Upper lobe of left lung (tissue), 6 donors: Measurements from ENCODE around the gene SIL1. TPM values are rescaled to one million over a fixed set of nuclear protein-coding genes. Genes with fewer than 3 reads are reported as not detected.

ENCODE experiments used
- ATAC-seq, 2 donors: fragments of 200-7000 bp; cut with Tn5 transposase; one replicate each; pipeline ENCODE4 v1.9.1; 2022; ENCODE audit warnings: mild to moderate bottlenecking in 2 of 2, moderate library complexity in 2 of 2; ENCODE audit not compliant: low FRiP score in 2 of 2
- DNase-seq, 2 donors: peaks; one replicate each; pipeline ENCODE4 v3.0.0-alpha.2; 2019 to 2020
- H3K27ac ChIP-seq, 4 donors: fragments of 200-600 bp; sonication (generic); one replicate each; pipeline ENCODE4 v1.5.1; 2016 to 2019
- H3K27me3 ChIP-seq, 4 donors: fragments of 200-600 bp; sonication (generic); one replicate each; pipeline ENCODE4 v1.5.1; 2017 to 2019
- H3K36me3 ChIP-seq, 4 donors: fragments of 200-600 bp; sonication (generic); one replicate each; pipeline ENCODE4 v1.5.1; 2016 to 2019
- H3K4me1 ChIP-seq, 4 donors: fragments of 200-600 bp; sonication (generic); one replicate each; pipeline ENCODE4 v1.5.1; 2018 to 2019
- H3K4me3 ChIP-seq, 4 donors: fragments of 200-600 bp; sonication (generic); one replicate each; pipeline ENCODE4 v1.5.1; 2017 to 2019; ENCODE audit warnings: mild to moderate bottlenecking in 2 of 4, moderate library complexity in 1 of 4
- H3K9me3 ChIP-seq, 4 donors: fragments of 200-600 bp; sonication (generic); one replicate each; pipeline ENCODE4 v1.5.1; 2018 to 2019
- EP300 ChIP-seq, 4 donors: sonication (generic); formaldehyde crosslinking; IDR thresholded peaks; one replicate each; pipeline ENCODE4 v1.5.1; 2017; ENCODE audit warnings: antibody characterized with exemption in 4 of 4, control low read depth in 2 of 4
- POLR2A ChIP-seq, 4 donors: fragments of 450-650 bp; IDR thresholded peaks; one replicate each; pipeline ENCODE4 v1.5.1; 2016 to 2017; ENCODE audit warnings: antibody characterized with exemption in 4 of 4, mild to moderate bottlenecking in 2 of 4
- POLR2AphosphoS5 ChIP-seq, 2 donors: sonication (generic); formaldehyde crosslinking; IDR thresholded peaks; one replicate each; pipeline ENCODE4 v1.5.1; 2017; ENCODE audit warnings: antibody characterized with exemption in 2 of 2
- WGBS, 2 donors: methylation state at CpG; one replicate each; pipeline ENCODE4 v1.1.5; 2017 to 2018; 5-methylcytosine and 5-hydroxymethylcytosine counted together
- total RNA-seq, 6 donors: library from RNA; depleted of rRNA in 4 of 6; stranded (reverse); fragments of >200 nt in 4 of 6; gene quantifications; one replicate each; pipeline versions ENCODE4 v1.1.0 to v1.2.1, GENCODE V29; 2016 to 2021
- TF ChIP-seq, protein P1 (sequence below), 6 experiments: fragments of 450-650 bp in 4 of 6; fragments of 200-600 bp in 2 of 6; sonication (generic) in 2 of 6; IDR thresholded peaks; one replicate each; pipeline ENCODE4 v1.5.1; 2016 to 2019; ENCODE audit warnings: antibody characterized with exemption in 6 of 6
- donor health status: DM: no; HTN: no; CAD: no; lungs with moderate emphysema.
- donor health status: DM: no; HTN: yes; CAD: no; lungs with severe emphysema.

The SIL1 gene
- total RNA-seq, 6 donors from 2014 or later: 30.2 to 83.8 (median 51.2) TPM

DNA sequence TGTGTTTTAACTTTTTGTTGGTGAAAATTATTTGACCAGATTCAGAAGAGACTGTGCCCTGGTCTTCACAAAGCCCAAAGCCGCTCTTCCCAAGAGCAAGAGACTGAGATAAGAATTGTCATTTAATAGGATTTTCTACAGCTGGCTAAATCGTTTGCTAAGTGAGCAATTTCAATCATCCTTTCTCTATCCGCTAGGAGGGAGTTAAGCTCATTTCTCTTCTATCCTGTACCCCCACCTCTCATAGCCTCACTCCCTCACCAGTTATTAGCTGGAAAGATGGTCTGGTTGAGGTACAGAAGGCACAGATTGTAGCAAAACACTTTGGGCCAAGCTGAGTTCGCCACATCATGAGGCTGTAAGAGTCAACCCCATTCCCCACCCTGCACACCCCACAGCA is 43.0 kb upstream of the SIL1 start:
- DNase-seq: no peak

DNA sequence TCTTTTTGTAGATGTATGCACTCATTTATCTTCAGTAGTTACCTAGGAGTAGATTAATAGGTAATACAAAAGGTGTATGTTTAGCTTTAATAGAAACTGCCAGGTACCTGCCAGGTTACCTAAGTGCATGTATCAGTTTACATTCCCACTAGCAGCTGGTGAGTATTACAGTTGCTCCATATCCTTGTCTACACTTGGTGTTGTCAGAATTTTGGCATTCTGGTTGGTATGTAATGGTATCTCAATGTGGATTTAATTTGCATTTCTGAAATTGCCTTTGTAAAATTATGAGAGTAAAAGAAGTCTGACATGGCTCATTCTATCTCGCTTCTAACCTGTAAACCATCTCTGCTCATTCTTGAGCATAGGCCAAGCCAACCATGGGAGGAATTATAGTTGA is 38.3 kb upstream of the SIL1 start:
- Histone ChIP-seq H3K4me3 (no peak overlapping the region), H3K27ac (no peak overlapping the region), H3K9me3 (no peaks in the 10 kb centered on the region), H3K27me3 (no peaks in the 10 kb centered on the region), H3K4me1 (no peaks in the 10 kb centered on the region), H3K36me3 (no peaks in the 10 kb centered on the region)
- DNase-seq: no peak
- WGBS, 2 donors: 93 to 100% methylated on average over 1 of the region's 1 CpG
- ATAC-seq: no peak
- TF ChIP-seq POLR2A (IDR thresholded peaks at IDR 0.05) (no peak), POLR2AphosphoS5 (IDR thresholded peaks at IDR 0.05) (no peak), EP300 (IDR thresholded peaks at IDR 0.05) (no peak)
- TF ChIP-seq, protein P1, sequence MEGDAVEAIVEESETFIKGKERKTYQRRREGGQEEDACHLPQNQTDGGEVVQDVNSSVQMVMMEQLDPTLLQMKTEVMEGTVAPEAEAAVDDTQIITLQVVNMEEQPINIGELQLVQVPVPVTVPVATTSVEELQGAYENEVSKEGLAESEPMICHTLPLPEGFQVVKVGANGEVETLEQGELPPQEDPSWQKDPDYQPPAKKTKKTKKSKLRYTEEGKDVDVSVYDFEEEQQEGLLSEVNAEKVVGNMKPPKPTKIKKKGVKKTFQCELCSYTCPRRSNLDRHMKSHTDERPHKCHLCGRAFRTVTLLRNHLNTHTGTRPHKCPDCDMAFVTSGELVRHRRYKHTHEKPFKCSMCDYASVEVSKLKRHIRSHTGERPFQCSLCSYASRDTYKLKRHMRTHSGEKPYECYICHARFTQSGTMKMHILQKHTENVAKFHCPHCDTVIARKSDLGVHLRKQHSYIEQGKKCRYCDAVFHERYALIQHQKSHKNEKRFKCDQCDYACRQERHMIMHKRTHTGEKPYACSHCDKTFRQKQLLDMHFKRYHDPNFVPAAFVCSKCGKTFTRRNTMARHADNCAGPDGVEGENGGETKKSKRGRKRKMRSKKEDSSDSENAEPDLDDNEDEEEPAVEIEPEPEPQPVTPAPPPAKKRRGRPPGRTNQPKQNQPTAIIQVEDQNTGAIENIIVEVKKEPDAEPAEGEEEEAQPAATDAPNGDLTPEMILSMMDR (IDR thresholded peaks at IDR 0.05): no peak

More for the DNA sequence above, 43.0 kb upstream of the SIL1 start:
- WGBS, 2 donors: 87 to 89% methylated on average over 4 of the region's 4 CpGs
- Histone ChIP-seq H3K27ac (no peak overlapping the region), H3K9me3 (no peaks in the 10 kb centered on the region), H3K36me3 (no peaks in the 10 kb centered on the region), H3K4me1 (peaks cover 0 to 4% (median 0%) of the 10 kb centered on the region in 4 donors), H3K27me3 (no peaks in the 10 kb centered on the region), H3K4me3 (no peak overlapping the region)
- TF ChIP-seq, protein P1 (IDR thresholded peaks at IDR 0.05): no peak
- no peak for TF ChIP-seq POLR2A (IDR thresholded peaks at IDR 0.05)
- no peak for TF ChIP-seq POLR2AphosphoS5 (IDR thresholded peaks at IDR 0.05)
- ATAC-seq: no peak

DNA sequence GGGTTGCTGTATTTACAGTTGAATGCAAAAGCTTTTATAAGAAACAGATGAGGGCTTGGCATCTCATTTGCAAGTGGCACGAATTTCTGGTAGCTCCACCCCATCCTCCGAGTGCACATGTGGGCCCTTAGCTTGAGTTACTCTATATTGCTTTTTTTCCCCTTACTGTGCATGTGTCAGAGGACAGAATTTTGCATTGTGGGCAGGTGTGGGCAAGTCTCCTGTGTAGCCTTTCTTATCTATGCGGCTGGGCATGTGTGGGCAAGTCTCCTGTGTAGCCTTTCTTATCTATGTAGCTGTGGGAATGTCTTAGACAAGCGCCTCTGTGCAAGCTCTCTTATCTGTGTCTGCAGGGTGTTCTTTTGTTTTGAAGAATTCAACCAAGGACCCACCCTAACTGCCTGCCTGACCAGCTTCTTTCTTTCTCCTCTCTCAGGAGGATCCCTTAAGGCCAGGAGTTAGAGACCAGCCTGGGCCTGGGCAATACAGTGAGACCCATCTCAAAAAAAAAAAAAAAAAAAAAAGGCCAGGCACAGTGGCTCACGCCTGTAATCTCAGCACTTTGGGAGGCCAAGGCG is 34.1 kb upstream of the SIL1 start:
- DNase-seq: no peak

DNA sequence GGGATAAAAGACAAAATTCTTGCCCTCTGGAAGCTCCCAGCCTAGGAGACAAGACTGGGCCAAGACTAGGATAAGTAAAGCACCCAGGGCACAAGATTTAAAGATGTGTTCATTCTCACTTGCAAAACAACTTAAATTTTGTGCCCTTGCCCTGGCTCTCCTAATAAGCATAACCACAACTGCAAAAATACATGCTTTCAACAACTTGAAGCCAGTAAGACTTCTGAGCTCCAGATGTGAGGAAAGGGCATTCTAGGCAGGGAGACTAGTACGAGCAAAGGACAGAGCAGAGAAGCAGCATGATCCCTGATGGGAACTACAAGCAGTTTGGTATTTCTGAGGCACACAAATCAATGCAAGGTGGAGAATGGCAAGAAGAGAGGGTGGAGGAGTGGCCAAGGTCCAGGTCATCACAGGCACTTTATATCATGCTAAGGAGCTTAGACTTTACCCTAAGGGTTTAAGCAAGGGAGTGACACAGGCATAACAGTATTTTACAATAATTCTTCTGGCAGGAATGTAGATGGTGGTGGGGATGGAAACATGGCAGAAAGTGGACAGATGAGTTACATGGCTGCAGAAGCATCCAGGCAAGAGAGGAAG is 30.1 kb upstream of the SIL1 start:
- Histone ChIP-seq H3K4me1 (no peaks in the 10 kb centered on the region), H3K9me3 (no peaks in the 10 kb centered on the region), H3K4me3 (no peak overlapping the region), H3K27ac (no peak overlapping the region), H3K36me3 (no peaks in the 10 kb centered on the region), H3K27me3 (no peaks in the 10 kb centered on the region)
- 91% methylated on average over 1 of the region's 1 CpG for WGBS, 2 donors
- TF ChIP-seq POLR2A (IDR thresholded peaks at IDR 0.05) (no peak), POLR2AphosphoS5 (IDR thresholded peaks at IDR 0.05) (no peak), EP300 (IDR thresholded peaks at IDR 0.05) (no peak)
- TF ChIP-seq, protein P1 (IDR thresholded peaks at IDR 0.05): no peak
- ATAC-seq (no peak), DNase-seq (no peak)

More for the DNA sequence above, 34.1 kb upstream of the SIL1 start:
- Histone ChIP-seq H3K27me3 (no peaks in the 10 kb centered on the region), H3K4me1 (no peaks in the 10 kb centered on the region), H3K27ac (no peak overlapping the region), H3K9me3 (no peaks in the 10 kb centered on the region), H3K36me3 (no peaks in the 10 kb centered on the region), H3K4me3 (no peak overlapping the region)
- no peak for ATAC-seq
- TF ChIP-seq EP300 (IDR thresholded peaks at IDR 0.05) (no peak), POLR2A (IDR thresholded peaks at IDR 0.05) (no peak), POLR2AphosphoS5 (IDR thresholded peaks at IDR 0.05) (no peak)
- TF ChIP-seq, protein P1 (IDR thresholded peaks at IDR 0.05): no peak
- WGBS, 2 donors: 75 to 86% methylated on average over 6 of the region's 6 CpGs

DNA sequence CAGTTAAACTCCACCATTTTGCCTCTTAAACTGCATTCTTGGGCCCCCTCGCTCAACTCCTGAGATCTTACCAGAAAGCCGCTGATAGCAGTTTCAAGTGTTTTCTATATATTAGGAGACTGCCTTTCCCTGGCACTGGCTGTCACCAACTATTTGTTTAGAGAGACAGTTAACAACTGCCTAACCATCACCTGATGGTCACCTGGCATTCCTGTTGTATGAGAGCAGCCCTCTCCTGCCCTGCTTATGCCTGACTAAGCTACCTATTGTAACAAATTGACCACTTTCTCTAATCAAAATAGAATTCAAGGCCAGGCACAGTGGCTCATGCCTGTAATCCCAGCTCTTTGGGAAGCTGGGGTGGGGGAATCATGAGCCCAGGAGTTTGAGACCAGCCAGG is 28.0 kb upstream of the SIL1 start:
- no peak overlapping the region for H3K27ac ChIP-seq

More for the DNA sequence above, 28.0 kb upstream of the SIL1 start:
- Histone ChIP-seq H3K27me3 (no peaks in the 10 kb centered on the region), H3K4me1 (no peaks in the 10 kb centered on the region), H3K36me3 (no peaks in the 10 kb centered on the region), H3K4me3 (no peak overlapping the region), H3K9me3 (no peaks in the 10 kb centered on the region)
- DNase-seq (no peak), ATAC-seq (no peak)
- WGBS, 2 donors: 82 to 98% methylated on average over 2 of the region's 2 CpGs
- no peak for TF ChIP-seq POLR2A (IDR thresholded peaks at IDR 0.05)
- TF ChIP-seq EP300 (IDR thresholded peaks at IDR 0.05): no peak
- TF ChIP-seq, protein P1 (IDR thresholded peaks at IDR 0.05): no peak
- TF ChIP-seq POLR2AphosphoS5 (IDR thresholded peaks at IDR 0.05): no peak
